Panc1 (cell line): ENCODE measurements around the gene SMARCA2.

Source experiments
- CTCF ChIP-seq: fragments of 450-650 bp; IDR thresholded peaks from 2 replicates; pipeline ENCODE4 v1.5.1; 2017; ENCODE audit warnings: mild to moderate bottlenecking
- POLR2AphosphoS5 ChIP-seq: IDR thresholded peaks from 2 replicates; pipeline ENCODE4 v1.6.1; 2012; ENCODE audit warnings: mild to moderate bottlenecking, low read depth, low read length, moderate library complexity
- TCF7L2 ChIP-seq: IDR thresholded peaks from 2 replicates; pipeline ENCODE4 v1.6.1; 2011; ENCODE audit warnings: mild to moderate bottlenecking, low read depth, low read length, inconsistent platforms

GRCh38 chr9:2241461-2241835 is 226.3 kb downstream of the SMARCA2 start:
- TF ChIP-seq CTCF (no peak), TCF7L2 (no peak), POLR2AphosphoS5 (no peak)
